ENCODE measurements around the gene SORCS3.

GRCh38 chr10:105292236-105292635 lies 651.1 kb downstream of the SORCS3 start:
- TF ChIP-seq CTCF (IDR thresholded peaks at IDR 0.05) (no peak), ZFX (IDR thresholded peaks at IDR 0.05; ENCODE audit: borderline replicate concordance) (no peak)
